ENCODE measurements around the gene HEYL.

Gene HEYL
- 0 to 2.3 (median 0.20) reads per million in 17 experiments for total RNA-seq

- peak; percentile 68 to 86 (median 76) for DNase-seq
Measured at GRCh38 chr1:39639305-39640130, at the start of gene HEYL. HEYL (minus strand) TSS chr1:39639643; CDS start chr1:39639625, 18 bp downstream.

GRCh38 chr1:39689214-39689613 lies 49.8 kb upstream of the HEYL start:
- no peak for DNase-seq

- DNase-seq: no peak
Measured at GRCh38 chr1:39688706-39689105, 49.3 kb upstream of the HEYL start.

- DNase-seq: no peak
Measured at GRCh38 chr1:39687243-39687642, 47.8 kb upstream of the HEYL start.

GRCh38 chr1:39685071-39685470 lies 45.6 kb upstream of the HEYL start:
- DNase-seq: no peak

GRCh38 chr1:39684313-39684664 lies 44.8 kb upstream of the HEYL start:
- DNase-seq: no peak

GRCh38 chr1:39683591-39684312 lies 44.3 kb upstream of the HEYL start:
- DNase-seq: no peak

GRCh38 chr1:39681999-39682398 lies 42.6 kb upstream of the HEYL start:
- DNase-seq: no peak

- no peak for DNase-seq
Measured at GRCh38 chr1:39681294-39681693, 41.9 kb upstream of the HEYL start.

- no peak for DNase-seq
Measured at GRCh38 chr1:39680751-39681150, 41.3 kb upstream of the HEYL start.

- no peak for DNase-seq
Measured at GRCh38 chr1:39679821-39680220, 40.4 kb upstream of the HEYL start.

GRCh38 chr1:39678889-39679288 lies 39.4 kb upstream of the HEYL start:
- DNase-seq: no peak

GRCh38 chr1:39677645-39678044 lies 38.2 kb upstream of the HEYL start:
- DNase-seq: no peak

- DNase-seq: peak in 3 of 4 experiments; percentile 28 to 60 (median 44)
Measured at GRCh38 chr1:39676948-39677548, 37.6 kb upstream of the HEYL start.

- no peak for DNase-seq
Measured at GRCh38 chr1:39675220-39675619, 35.8 kb upstream of the HEYL start.

- DNase-seq: no peak
Measured at GRCh38 chr1:39673215-39673614, 33.8 kb upstream of the HEYL start.

- peak in 3 of 4 experiments; percentile 13 to 46 (median 27) for DNase-seq
Measured at GRCh38 chr1:39672551-39672947, 33.1 kb upstream of the HEYL start.

GRCh38 chr1:39671793-39672550 lies 32.5 kb upstream of the HEYL start, which contains the start of gene NT5C1A:
NT5C1A (minus strand) TSS chr1:39672107; CDS start chr1:39672038, 69 bp downstream.
- peak in 3 of 4 experiments; percentile 29 to 58 (median 43) for DNase-seq

GRCh38 chr1:39671433-39671792 lies 32.0 kb upstream of the HEYL start:
- no peak for DNase-seq

GRCh38 chr1:39670689-39671088 lies 31.2 kb upstream of the HEYL start:
- no peak for DNase-seq

- DNase-seq: no peak
Measured at GRCh38 chr1:39668894-39669293, 29.5 kb upstream of the HEYL start.

- no peak for DNase-seq
Measured at GRCh38 chr1:39668111-39668510, 28.7 kb upstream of the HEYL start.

- DNase-seq: no peak
Measured at GRCh38 chr1:39666772-39667171, 27.3 kb upstream of the HEYL start.
